Myocyte (in vitro differentiated cells): ENCODE results near the gene EXOC6B. TPM values are rescaled to one million over a fixed set of nuclear protein-coding genes. Genes with fewer than 3 reads are reported as not detected.
"Not testable (repeated sequence)": the region's sequence is repeated elsewhere in the genome, so short reads cannot be mapped to it uniquely, and the experiment has no call there.

Source experiments
- DNase-seq: peaks from one replicate; pipeline ENCODE4 v3.0.0-alpha.2; 2012; ENCODE audit warnings: low read depth
- total RNA-seq: library from RNA; depleted of rRNA; stranded (reverse); fragments of >200 nt; gene quantifications from 2 replicates; pipeline ENCODE4 v1.2.3, GENCODE V29; 2014

EXOC6B gene
- total RNA-seq, 1 donor from 2014 or later, result 15.4 TPM

DNA sequence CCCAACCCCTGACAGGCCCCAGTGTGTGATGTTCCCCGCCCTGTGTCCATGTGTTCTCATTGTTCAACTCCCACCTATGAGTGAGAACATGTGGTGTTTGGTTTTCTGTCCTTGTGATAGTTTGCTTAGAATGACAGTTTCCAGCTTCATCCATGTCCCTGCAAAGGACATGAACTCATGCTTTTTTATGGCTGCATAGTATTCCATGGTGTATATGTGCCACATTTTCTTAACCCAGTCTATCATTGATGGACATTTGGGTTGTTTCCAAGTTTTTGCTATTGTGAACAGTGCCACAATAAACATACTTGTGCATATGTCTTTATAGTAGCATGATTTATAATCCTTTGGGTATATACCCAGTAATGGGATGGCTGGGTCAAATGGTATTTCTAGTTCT, 270.9 kb downstream of the EXOC6B start:
- DNase-seq, result not testable (repeated sequence)

DNA sequence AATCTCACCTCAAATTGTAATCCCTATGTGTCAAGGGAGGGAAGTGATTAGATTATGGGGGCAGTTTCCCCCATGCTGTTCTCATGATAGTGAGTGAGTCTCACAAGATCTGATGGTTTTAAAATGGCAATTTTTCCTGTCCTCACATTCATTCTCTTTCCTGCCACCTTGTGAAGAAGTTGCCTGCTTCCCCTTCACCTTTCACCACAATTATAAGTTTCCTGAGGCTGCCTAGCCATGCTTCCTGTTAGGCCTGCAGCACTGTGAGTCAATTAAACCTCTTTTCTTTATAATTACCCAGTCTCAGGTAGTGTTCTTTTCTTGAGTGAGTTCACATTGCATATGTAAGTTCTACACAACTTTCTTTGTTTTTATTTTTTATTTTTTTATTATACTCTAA, 271.5 kb downstream of the EXOC6B start:
- DNase-seq, result no peak

DNA sequence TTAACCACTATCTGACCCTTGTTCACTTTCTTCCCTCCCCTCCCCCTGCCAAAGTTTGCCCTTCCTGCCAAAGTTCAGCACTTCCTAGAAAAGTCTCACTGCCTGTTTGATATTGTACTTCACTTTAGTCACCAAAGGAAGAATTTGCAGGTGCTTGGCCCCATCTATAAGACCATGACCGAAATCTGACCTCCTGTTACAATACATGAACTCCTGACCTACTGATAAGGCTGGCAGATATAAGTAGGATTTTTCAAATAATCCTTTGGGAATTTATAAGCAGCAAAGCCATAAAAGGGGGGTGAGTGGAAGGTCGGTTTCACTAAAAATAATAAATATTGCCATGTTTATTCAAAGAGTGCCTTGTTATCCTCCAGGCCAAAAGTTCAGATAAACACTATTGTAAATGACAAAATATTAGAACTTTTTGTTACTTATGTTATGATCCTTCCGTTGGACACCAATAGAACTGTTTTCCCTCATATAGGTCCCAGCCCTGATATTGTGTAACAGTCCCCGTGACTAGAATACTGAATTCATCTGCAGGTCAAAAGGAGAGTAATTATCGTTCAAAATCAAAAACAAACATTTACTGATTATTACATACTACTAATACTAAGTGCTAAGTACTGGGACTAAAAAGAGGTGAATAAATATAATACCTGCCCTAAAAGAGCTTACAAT, 277.6 kb downstream of the EXOC6B start:
- no peak for DNase-seq

GRCh38 chr2:72545790-72546189, 280.0 kb downstream of the EXOC6B start:
- no peak for DNase-seq

GRCh38 chr2:72544554-72544953, 281.3 kb downstream of the EXOC6B start:
- DNase-seq, result no peak

GRCh38 chr2:72543497-72544216, 282.2 kb downstream of the EXOC6B start:
- DNase-seq, result no peak

GRCh38 chr2:72539071-72539552, 286.7 kb downstream of the EXOC6B start:
- DNase-seq, result peak; percentile 11

GRCh38 chr2:72538486-72538885, 287.3 kb downstream of the EXOC6B start:
- peak; percentile 30 for DNase-seq

DNA sequence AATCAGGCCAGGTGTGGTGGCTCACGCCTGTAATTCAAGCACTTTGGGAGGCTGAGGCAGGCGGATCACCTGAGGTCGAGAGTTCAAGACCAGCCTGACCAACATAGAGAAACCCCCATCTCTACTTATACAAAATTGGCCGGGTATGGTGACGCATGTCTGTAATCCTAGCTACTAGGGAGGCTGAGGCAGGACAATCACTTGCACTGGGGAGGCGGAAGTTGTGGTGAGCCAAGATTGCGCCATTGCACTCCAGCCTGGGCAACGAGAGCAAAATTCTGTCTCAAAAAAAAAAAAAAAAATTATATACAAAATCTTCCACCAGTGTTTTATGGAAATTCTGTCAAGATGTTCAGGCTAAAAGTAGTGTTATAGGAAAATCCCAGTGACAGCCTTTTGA, 290.2 kb downstream of the EXOC6B start:
- DNase-seq, result not testable (repeated sequence)

GRCh38 chr2:72533765-72534164, 292.1 kb downstream of the EXOC6B start:
- DNase-seq, result peak; percentile 27

- DNase-seq, result no peak
Observed at GRCh38 chr2:72527424-72527823, 298.4 kb downstream of the EXOC6B start.

DNA sequence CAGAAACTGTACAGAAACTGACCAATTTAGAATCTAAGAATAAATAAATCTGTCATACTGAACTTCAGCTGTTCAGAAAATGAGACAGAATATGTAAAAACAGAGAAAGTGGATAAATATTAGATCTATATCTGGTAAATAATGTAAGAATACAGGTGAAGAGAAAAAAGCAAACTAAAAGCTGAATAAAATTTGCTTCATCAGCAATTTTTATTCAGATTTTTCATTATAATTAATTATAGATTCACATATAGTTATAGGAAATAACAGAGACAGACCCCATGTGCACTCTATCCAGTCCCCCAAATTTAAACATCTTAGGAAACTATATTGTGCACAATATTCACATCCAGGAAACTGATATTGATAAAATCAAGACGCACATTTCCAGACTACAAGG, 299.2 kb downstream of the EXOC6B start:
- no peak for DNase-seq

- DNase-seq, result no peak
Observed at GRCh38 chr2:72524071-72524470, 301.8 kb downstream of the EXOC6B start.

GRCh38 chr2:72515696-72516095, 310.1 kb downstream of the EXOC6B start:
- peak; percentile 33 for DNase-seq

GRCh38 chr2:72513011-72513410, 312.8 kb downstream of the EXOC6B start:
- no peak for DNase-seq

DNA sequence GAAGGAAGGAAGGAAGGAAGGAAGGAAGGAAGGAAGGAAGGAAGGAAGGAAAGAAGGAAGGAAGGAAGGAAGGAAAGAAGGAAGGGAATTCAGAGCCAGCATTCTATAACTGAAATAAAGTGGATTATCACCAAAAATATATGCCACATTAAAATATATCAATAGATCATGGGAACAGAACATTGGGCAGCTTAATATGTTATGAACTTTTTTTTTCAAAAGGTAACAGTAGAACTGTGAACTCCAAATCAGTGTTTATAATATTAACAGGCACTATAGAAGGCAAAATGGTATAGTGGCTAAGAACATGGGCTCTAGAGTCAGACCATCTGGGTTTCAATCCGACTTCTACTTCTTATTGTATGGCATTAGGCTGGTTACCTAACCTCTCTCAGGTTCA, 313.5 kb downstream of the EXOC6B start:
- DNase-seq, result no peak

GRCh38 chr2:72511906-72512305, 313.9 kb downstream of the EXOC6B start:
- DNase-seq, result no peak

GRCh38 chr2:72497763-72498162, 328.1 kb downstream of the EXOC6B start:
- DNase-seq, result no peak

GRCh38 chr2:72496479-72496878, 329.4 kb downstream of the EXOC6B start:
- DNase-seq, result no peak

DNA sequence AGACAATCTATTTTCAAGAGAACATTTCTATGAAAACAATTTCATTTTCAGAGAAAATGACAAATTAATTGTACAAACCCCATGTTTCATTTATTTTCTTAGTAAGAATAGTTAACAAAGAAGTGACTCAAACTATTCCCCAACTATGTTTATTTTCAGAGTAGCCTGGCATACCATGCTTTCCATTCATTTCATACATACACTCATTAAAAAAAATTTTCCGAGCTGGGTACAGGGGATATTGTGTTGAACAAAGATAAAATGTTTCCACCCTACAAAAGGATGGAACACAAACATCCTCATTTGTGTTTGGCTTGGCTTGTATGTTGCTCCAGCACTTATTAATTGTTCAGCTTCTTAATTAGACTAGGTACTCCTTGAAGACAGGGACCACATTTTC, 331.4 kb downstream of the EXOC6B start:
- DNase-seq, result no peak

DNA sequence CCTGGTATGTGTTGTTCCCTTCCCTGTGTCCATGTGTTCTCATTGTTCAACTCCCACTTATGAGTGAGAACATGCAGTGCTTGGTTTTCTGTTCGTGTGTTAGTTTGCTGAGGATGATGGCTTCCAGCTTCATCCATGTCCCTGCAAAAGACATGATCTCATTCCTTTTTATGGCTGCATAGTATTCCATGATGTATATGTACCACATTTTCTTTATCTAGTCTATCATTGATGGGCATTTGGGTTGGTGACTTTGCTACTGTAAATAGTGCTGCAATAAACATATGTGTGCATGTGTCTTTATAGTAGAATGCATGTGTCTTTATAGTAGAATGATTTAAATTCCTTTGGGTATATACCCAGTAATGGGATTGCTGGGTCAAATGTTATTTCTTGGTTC, 341.2 kb downstream of the EXOC6B start:
- not testable (repeated sequence) for DNase-seq

DNA sequence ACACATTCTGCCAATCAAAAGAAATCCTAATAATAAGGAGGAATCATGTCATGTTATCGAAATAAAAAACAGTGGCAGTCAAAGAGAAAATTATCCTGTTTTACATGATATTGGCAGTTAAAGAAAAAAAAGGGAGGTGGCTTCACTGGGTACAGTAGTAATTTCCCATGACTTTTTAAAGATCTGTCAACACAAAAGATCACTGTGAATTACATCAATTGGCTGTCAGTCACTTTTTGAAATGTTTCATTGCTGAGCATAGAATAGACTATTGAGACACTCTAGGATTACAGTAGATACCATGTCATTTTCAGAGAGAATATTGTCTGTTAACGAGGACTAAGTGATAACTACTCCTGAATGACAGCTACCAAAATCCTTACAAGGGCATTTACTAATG, 342.5 kb downstream of the EXOC6B start:
- no peak for DNase-seq

GRCh38 chr2:72475246-72475645, 350.6 kb downstream of the EXOC6B start:
- DNase-seq, result no peak
